Liver (tissue), 3 donors: ENCODE data around the gene HSP90AB1.

Experiments used
- ATF3 ChIP-seq: IDR thresholded peaks from 2 replicates; pipeline ENCODE4 v1.6.1; 2016; ENCODE audit warnings: antibody characterized with exemption
- CTCF ChIP-seq: fragments of 150-350 bp; IDR thresholded peaks from 2 replicates; pipeline ENCODE4 v1.5.1; 2017; ENCODE audit warnings: improper control_type of control experiment, low read depth, low read length; ENCODE audit not compliant: missing input control
- EGR1 ChIP-seq, 2 donors: IDR thresholded peaks; 2 replicates each; pipeline ENCODE4 v1.6.1; 2016 to 2018; ENCODE audit warnings: antibody characterized with exemption in 2 of 2, low read depth in 2 of 2
- TF ChIP-seq, protein P1 (sequence below): IDR thresholded peaks from 2 replicates; pipeline ENCODE4 v1.6.1; 2016; ENCODE audit warnings: antibody characterized with exemption
- TF ChIP-seq, protein P2 (sequence below): IDR thresholded peaks from 2 replicates; pipeline ENCODE4 v1.6.1; 2016; ENCODE audit warnings: antibody characterized with exemption, mild to moderate bottlenecking
- donor health status: healthy.
- donor health status: healthy.

GRCh38 chr6:44265722-44266233, 18.9 kb downstream of the HSP90AB1 start:
- TF ChIP-seq ATF3: no peak
- no peak for TF ChIP-seq EGR1 (IDR thresholded peaks at IDR 0.05; ENCODE audit: low read depth in 2 of 2)
- no peak for TF ChIP-seq CTCF
- TF ChIP-seq, protein P1, sequence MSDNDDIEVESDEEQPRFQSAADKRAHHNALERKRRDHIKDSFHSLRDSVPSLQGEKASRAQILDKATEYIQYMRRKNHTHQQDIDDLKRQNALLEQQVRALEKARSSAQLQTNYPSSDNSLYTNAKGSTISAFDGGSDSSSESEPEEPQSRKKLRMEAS: no peak
- TF ChIP-seq, protein P2, sequence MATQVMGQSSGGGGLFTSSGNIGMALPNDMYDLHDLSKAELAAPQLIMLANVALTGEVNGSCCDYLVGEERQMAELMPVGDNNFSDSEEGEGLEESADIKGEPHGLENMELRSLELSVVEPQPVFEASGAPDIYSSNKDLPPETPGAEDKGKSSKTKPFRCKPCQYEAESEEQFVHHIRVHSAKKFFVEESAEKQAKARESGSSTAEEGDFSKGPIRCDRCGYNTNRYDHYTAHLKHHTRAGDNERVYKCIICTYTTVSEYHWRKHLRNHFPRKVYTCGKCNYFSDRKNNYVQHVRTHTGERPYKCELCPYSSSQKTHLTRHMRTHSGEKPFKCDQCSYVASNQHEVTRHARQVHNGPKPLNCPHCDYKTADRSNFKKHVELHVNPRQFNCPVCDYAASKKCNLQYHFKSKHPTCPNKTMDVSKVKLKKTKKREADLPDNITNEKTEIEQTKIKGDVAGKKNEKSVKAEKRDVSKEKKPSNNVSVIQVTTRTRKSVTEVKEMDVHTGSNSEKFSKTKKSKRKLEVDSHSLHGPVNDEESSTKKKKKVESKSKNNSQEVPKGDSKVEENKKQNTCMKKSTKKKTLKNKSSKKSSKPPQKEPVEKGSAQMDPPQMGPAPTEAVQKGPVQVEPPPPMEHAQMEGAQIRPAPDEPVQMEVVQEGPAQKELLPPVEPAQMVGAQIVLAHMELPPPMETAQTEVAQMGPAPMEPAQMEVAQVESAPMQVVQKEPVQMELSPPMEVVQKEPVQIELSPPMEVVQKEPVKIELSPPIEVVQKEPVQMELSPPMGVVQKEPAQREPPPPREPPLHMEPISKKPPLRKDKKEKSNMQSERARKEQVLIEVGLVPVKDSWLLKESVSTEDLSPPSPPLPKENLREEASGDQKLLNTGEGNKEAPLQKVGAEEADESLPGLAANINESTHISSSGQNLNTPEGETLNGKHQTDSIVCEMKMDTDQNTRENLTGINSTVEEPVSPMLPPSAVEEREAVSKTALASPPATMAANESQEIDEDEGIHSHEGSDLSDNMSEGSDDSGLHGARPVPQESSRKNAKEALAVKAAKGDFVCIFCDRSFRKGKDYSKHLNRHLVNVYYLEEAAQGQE: no peak
